GM19324 (cell line): ENCODE measurements around the gene MYO7A.

Experiments used
- ATAC-seq: cut with Tn5 transposase; IDR thresholded peaks from one replicate; pipeline ENCODE4 v1.9.1; 2021; ENCODE audit warnings: mild to moderate bottlenecking, moderate library complexity; ENCODE audit not compliant: unreplicated experiment, low FRiP score

The MYO7A gene

DNA sequence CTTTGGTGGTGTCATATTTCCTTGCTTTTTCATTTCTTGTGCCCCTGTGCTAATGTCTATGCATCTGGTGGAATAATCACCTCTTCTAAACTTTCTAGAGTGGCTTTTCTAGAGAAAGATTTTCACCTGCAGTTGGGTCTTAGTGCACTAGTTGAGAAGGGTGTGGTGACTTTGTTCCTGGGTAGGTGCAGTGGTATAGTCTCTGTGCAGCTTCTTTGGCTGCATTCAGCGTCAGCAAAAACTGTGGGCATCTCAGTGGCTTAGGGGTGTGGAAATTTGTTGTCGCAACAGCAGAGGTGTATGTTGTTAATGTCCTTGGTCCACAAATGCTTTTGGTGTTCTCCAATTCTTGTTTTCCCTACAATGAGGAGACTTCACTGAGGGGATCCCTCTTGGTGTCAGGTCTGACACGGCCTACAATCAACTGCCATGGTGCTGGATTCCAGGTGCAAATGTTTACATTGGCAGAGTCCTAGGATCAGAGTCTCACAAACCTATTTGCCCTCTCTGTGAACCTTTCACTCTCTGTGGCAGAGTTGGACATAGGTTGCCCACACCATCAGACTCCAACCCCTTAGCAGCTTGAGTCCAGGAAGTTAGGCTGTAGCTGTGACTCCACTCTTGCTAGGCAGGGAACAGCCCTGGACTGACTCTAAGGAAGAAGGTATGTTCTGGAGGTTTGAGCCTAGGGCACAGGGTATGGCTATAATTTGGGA is 124.7 kb downstream of the MYO7A start:
- no peak for ATAC-seq

DNA sequence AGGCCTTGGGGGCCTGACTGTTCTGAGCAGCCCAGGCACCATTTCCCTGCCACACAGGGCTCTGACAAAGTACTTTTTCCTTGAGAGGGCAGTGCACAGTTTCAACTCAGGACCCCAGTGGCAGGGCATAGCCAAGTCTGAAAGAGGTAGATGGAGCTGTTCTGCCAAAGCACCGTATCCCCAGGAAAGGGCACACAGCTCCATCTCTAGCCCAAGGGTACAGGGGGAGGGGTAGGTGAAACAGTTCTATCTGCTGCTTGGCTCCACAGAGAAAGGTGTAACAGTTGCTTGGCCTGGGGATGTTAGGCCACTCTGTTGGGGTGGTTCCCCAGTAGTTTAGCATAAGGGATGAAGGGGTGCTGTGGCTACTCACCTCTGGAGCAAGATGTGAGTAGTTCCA is 125.6 kb downstream of the MYO7A start:
- ATAC-seq: no peak

DNA sequence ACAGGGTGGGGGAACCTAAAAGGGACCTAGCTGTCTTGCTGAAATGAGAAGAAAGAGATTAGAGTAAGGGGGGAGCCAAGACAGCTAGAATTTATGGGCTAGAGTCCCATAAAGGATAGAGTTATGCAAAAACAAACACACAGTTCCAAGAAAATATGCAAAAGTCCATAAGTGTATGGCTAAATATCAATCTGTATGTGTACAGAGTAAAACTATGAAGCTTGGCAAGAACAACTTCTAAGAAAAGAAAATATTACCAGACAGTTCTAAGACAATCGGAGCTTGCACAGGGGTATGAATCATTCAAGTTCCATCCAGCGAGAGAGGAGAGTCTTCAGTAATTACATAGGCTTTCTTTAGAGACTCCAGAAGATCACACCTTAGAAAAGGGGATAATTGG is 131.6 kb downstream of the MYO7A start:
- ATAC-seq: no peak

DNA sequence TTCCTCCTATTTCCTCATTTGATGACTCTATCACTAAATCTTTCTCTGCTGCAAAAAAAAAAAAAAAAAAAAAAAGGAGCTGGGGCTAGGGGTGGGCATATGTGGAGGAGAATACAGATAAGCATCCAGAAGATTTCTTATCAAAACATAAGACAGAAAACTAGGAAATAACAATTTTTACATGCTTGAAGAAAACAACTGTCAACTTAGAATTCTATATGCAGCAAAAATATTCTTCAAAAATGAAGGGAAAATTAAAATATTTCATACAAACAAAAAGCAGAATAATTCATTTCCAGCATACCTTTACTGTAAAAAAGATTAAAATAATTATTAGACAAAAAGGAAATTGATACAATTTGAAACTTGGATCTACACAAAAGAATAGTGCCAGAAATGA is 134.8 kb downstream of the MYO7A start:
- ATAC-seq: no peak
